GM23338 (cell line): ENCODE results near the gene PRR29. TPM values are rescaled to one million over a fixed set of nuclear protein-coding genes. Genes with fewer than 3 reads are reported as not detected.

Experiments
- ATAC-seq: fragments of 200-7000 bp; cut with Tn5 transposase; 3 replicates; pipeline ENCODE4 v1.9.1; 2020
- DNase-seq: peaks from one replicate; pipeline ENCODE4 v3.0.0-alpha.2; 2015; ENCODE audit warnings: low spot score
- H2AFZ ChIP-seq: fragments of 200-600 bp; sonication (generic); 2 replicates; pipeline ENCODE4 v1.8.0; 2016; ENCODE audit warnings: antibody characterized with exemption, mild to moderate bottlenecking, moderate library complexity
- H3F3A ChIP-seq: fragments of 200-600 bp; sonication (generic); replicated peaks from 2 replicates; pipeline ENCODE4 v1.8.0; 2017; ENCODE audit warnings: antibody characterized with exemption, mixed run types, low read depth
- H3K27ac ChIP-seq: fragments of 200-600 bp; sonication (generic); 2 replicates; pipeline ENCODE4 v1.6.1; 2016; ENCODE audit warnings: low read depth
- H3K27me3 ChIP-seq: fragments of 200-600 bp; sonication (generic); 2 replicates; pipeline ENCODE4 v1.8.0; 2016; ENCODE audit warnings: mild to moderate bottlenecking, mixed run types, moderate library complexity; ENCODE audit not compliant: insufficient read depth
- H3K36me3 ChIP-seq: fragments of 200-600 bp; sonication (generic); 2 replicates; pipeline ENCODE4 v1.8.0; 2016; ENCODE audit warnings: mild to moderate bottlenecking; ENCODE audit not compliant: insufficient read depth
- H3K4me1 ChIP-seq: fragments of 200-600 bp; sonication (generic); 2 replicates; pipeline ENCODE4 v1.8.0; 2016; ENCODE audit warnings: mild to moderate bottlenecking, moderate library complexity; ENCODE audit not compliant: insufficient read depth
- H3K4me2 ChIP-seq: fragments of 200-600 bp; sonication (generic); 2 replicates; pipeline ENCODE4 v1.7.1; 2017; ENCODE audit warnings: mixed run types
- H3K4me3 ChIP-seq: fragments of 200-600 bp; sonication (generic); 2 replicates; pipeline ENCODE4 v1.6.1; 2016; ENCODE audit warnings: mixed run types
- H3K79me2 ChIP-seq: fragments of 200-600 bp; sonication (generic); replicated peaks from 2 replicates; pipeline ENCODE4 v1.8.0; 2017; ENCODE audit warnings: mild to moderate bottlenecking; ENCODE audit not compliant: insufficient read depth
- H3K9me2 ChIP-seq: fragments of 200-600 bp; sonication (generic); 2 replicates; pipeline ENCODE4 v1.8.0; 2017; ENCODE audit not compliant: insufficient read depth
- H4K20me1 ChIP-seq: fragments of 200-600 bp; sonication (generic); replicated peaks from 2 replicates; pipeline ENCODE4 v1.8.0; 2017; ENCODE audit warnings: mild to moderate bottlenecking; ENCODE audit not compliant: insufficient read depth
- H3K27ac Mint-ChIP-seq: 2 replicates; pipeline ENCODE4 v1.8.0; 2020; ENCODE audit warnings: inconsistent platforms, mild to moderate bottlenecking, moderate library complexity, mixed read lengths
- H3K27me3 Mint-ChIP-seq: 3 replicates; pipeline ENCODE4 v1.8.0; 2022; ENCODE audit warnings: low read depth, mild to moderate bottlenecking, moderate library complexity, mixed read lengths, inconsistent platforms; ENCODE audit not compliant: insufficient read depth, poor library complexity
- H3K36me3 Mint-ChIP-seq: 3 replicates; pipeline ENCODE4 v1.8.0; 2021; ENCODE audit warnings: low read depth, mild to moderate bottlenecking, inconsistent platforms, moderate library complexity, mixed read lengths
- H3K4me1 Mint-ChIP-seq: 3 replicates; pipeline ENCODE4 v1.8.0; 2020; ENCODE audit warnings: mild to moderate bottlenecking, inconsistent platforms, mixed read lengths
- H3K4me3 Mint-ChIP-seq: 3 replicates; pipeline ENCODE4 v1.8.0; 2021; ENCODE audit warnings: moderate library complexity, mild to moderate bottlenecking, inconsistent platforms, mixed read lengths
- H3K9me3 Mint-ChIP-seq: 3 replicates; pipeline ENCODE4 v1.8.0; 2020; ENCODE audit warnings: moderate library complexity, mild to moderate bottlenecking, inconsistent platforms, mixed read lengths
- CREB1 ChIP-seq: fragments of 250-450 bp; sonication (Bioruptor Pico); IDR thresholded peaks from 2 replicates; pipeline ENCODE4 v1.5.0; 2020; ENCODE audit warnings: low read depth, mild to moderate bottlenecking, moderate library complexity
- ETS1 ChIP-seq: IDR thresholded peaks from 2 replicates; pipeline ENCODE4 v1.6.1; 2016; ENCODE audit warnings: antibody characterized with exemption
- EZH2 ChIP-seq: fragments of 200-600 bp; sonication (generic); IDR thresholded peaks from one replicate; pipeline ENCODE4 v1.8.0; 2017; ENCODE audit warnings: antibody characterized with exemption, mild to moderate bottlenecking, low read depth; ENCODE audit not compliant: unreplicated experiment
- EZH2phosphoT487 ChIP-seq: fragments of 200-600 bp; sonication (generic); IDR thresholded peaks from one replicate; pipeline ENCODE4 v1.8.1; 2018; ENCODE audit warnings: antibody characterized with exemption; ENCODE audit not compliant: unreplicated experiment
- JUNB ChIP-seq: IDR thresholded peaks from one replicate; pipeline ENCODE4 v1.6.1; 2016; ENCODE audit warnings: antibody characterized with exemption; ENCODE audit not compliant: unreplicated experiment
- NANOG ChIP-seq: IDR thresholded peaks from 2 replicates; pipeline ENCODE4 v1.6.1; 2016; ENCODE audit warnings: antibody characterized with exemption, borderline replicate concordance
- POLR2AphosphoS5 ChIP-seq: IDR thresholded peaks from 2 replicates; pipeline ENCODE4 v1.6.1; 2016; ENCODE audit warnings: antibody characterized with exemption, low read depth
- REST ChIP-seq: IDR thresholded peaks from one replicate; pipeline ENCODE4 v1.6.1; 2018; ENCODE audit warnings: antibody characterized with exemption; ENCODE audit not compliant: unreplicated experiment
- STAT1 ChIP-seq: IDR thresholded peaks from one replicate; pipeline ENCODE4 v1.6.1; 2016; ENCODE audit warnings: antibody characterized with exemption; ENCODE audit not compliant: unreplicated experiment
- ZNF114 ChIP-seq: fragments of 250-450 bp; sonication (Bioruptor Pico); IDR thresholded peaks from 2 replicates; pipeline ENCODE4 v1.5.0; 2020; ENCODE audit warnings: mild to moderate bottlenecking, moderate library complexity
- ZNF331 ChIP-seq: fragments of 250-450 bp; sonication (Bioruptor Pico); IDR thresholded peaks from 2 replicates; pipeline ENCODE4 v1.5.0; 2020; ENCODE audit warnings: low read depth, mild to moderate bottlenecking, moderate library complexity
- polyA plus RNA-seq: library from polyadenylated mRNA; unstranded; fragments of >200 nt; fragmentation: Nextera tagmentation; extraction: Ambion mirVana; gene quantifications from 2 replicates; pipeline ENCODE4 v1.2.1, GENCODE V29; 2016
- total RNA-seq: library from RNA; depleted of rRNA; stranded (reverse); fragments of >200 nt; shearing (Covaris generic); gene quantifications from 2 replicates; pipeline ENCODE4 v1.2.3, GENCODE V29; 2014

PRR29 gene
- total and polyA plus RNA-seq, 2 experiments from 2014 or later: 0.24 to 1.3 TPM

GRCh38 chr17:63963123-63963522 is 35.0 kb upstream of the PRR29 start:
- Mint-ChIP-seq H3K4me3 (no peak overlapping the region), H3K9me3 (no peaks in the 10 kb centered on the region; the same call in 2 of the 3 replicates), H3K36me3 (peaks cover 5% of the 10 kb centered on the region; the same call in 2 of the 3 replicates), H3K27me3 (peaks cover 5% of the 10 kb centered on the region), H3K27ac (no peak overlapping the region), H3K4me1 (peaks cover 20% of the 10 kb centered on the region)
- Histone ChIP-seq H3K4me2 (no peak overlapping the region), H3K79me2 (no peaks in the 10 kb centered on the region), H3K9me2 (no peaks in the 10 kb centered on the region), H4K20me1 (no peaks in the 10 kb centered on the region), H2AFZ (no peak overlapping the region), H3K4me3 (no peak overlapping the region), H3K27me3 (no peaks in the 10 kb centered on the region), H3K27ac (no peak overlapping the region), H3K36me3 (no peaks in the 10 kb centered on the region), H3F3A (0 out of 2 replicates have a peak, but pooled peaks cover 2% of the 10 kb centered on the region), H3K4me1 (peaks cover 14% of the 10 kb centered on the region; the same call in 1 of the 2 replicates)
- TF ChIP-seq REST: no peak
- no peak for TF ChIP-seq EZH2phosphoT487
- TF ChIP-seq ETS1: no peak
- TF ChIP-seq JUNB: no peak
- TF ChIP-seq STAT1: no peak
- TF ChIP-seq CREB1 (CRISPR knock-in tag): no peak
- no peak for TF ChIP-seq ZNF114 (CRISPR knock-in tag)
- no peak for ATAC-seq
- no peak for DNase-seq

GRCh38 chr17:63966646-63967264 is 31.4 kb upstream of the PRR29 start:
- Mint-ChIP-seq H3K36me3 (no peaks in the 10 kb centered on the region), H3K27me3 (peaks cover 8% of the 10 kb centered on the region), H3K9me3 (no peaks in the 10 kb centered on the region), H3K27ac (no peak overlapping the region), H3K4me3 (no peak overlapping the region), H3K4me1 (peaks cover 10% of the 10 kb centered on the region)
- no peak overlapping the region for H3K4me3 ChIP-seq
- H3F3A ChIP-seq: 0 out of 2 replicates have a peak, but pooled peaks cover 2% of the 10 kb centered on the region
- H3K36me3 ChIP-seq: no peaks in the 10 kb centered on the region
- no peak overlapping the region for H3K4me2 ChIP-seq
- H3K4me1 ChIP-seq: 0 out of 2 replicates have a peak, but pooled peaks cover 4% of the 10 kb centered on the region
- no peaks in the 10 kb centered on the region for H4K20me1 ChIP-seq
- ATAC-seq (no peak), DNase-seq (no peak)
- H3K79me2 ChIP-seq: no peaks in the 10 kb centered on the region
- H3K27me3 ChIP-seq: no peaks in the 10 kb centered on the region
- TF ChIP-seq POLR2AphosphoS5 (no peak), ZNF331 (CRISPR knock-in tag) (no peak), NANOG (no peak), REST (no peak), STAT1 (no peak), EZH2 (no peak), EZH2phosphoT487 (no peak)
- H3K27ac ChIP-seq: no peak overlapping the region
- no peaks in the 10 kb centered on the region for H3K9me2 ChIP-seq
- H2AFZ ChIP-seq: no peak overlapping the region
